ENCODE measurements around the gene NT5DC3.

The NT5DC3 gene

DNA sequence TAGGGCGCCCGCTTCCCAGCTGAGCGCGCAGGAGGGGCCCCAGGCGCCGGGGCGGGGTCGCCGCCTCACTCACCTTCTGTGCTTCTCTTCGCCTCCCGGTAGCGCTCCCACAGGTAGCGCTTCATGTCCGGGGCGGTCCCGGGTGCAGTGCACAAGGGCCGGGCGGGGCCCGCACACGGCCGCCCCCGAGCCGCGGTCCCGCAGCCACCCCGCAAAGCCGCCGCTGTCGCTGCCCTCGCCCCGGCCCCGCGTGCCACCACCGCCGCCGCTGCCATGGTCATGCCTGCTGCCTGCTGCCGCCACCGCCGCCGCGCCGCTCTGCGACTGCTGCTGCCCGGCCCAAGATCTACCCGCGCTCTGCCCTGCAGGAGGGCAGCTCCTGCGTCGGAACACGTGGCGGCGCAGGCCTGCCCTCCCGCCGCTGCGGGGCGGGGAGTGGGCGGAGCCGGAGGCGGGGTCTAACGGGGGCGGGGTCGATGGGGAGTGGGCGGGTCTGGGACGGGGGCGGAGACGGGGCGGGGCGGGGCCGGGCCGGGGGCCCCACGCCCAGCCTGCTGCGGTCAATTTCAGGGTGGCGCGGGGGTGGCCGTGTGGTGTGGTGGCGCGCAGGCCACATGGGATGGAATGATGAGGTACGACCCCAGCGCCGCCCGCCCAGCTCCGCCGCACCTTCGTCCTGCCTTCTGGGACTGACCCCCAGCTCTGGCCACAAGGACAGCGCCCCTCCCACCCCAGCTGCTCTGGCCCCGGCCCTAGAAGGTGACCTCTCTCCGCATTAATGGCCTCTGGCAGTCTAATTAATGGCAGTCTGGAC lies at the start of gene NT5DC3:
NT5DC3 (minus strand) TSS at position 359 of the 814 bp plus-strand sequence; CDS start at position 281, 78 bp downstream.
- DNase-seq: peak; percentile 83

DNA sequence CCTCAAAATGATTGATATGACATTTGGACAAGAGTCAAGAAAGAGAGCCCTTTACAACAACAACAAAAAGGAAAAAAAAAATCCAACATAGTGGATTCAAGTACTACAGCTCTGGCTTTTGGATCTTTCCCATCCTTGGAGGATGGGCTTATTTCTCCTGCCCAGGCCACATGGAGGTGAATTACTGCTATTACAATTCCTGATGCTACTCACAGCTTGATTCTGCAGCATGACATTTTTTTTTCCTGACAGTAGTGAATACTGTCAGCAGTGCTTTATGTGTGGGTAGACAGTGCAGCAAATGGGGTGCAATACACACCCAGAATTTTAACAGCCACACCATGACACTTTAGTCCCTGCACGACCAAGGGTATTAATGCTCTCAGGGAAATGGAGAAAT lies 46.7 kb upstream of the NT5DC3 start:
- no peak for DNase-seq

DNA sequence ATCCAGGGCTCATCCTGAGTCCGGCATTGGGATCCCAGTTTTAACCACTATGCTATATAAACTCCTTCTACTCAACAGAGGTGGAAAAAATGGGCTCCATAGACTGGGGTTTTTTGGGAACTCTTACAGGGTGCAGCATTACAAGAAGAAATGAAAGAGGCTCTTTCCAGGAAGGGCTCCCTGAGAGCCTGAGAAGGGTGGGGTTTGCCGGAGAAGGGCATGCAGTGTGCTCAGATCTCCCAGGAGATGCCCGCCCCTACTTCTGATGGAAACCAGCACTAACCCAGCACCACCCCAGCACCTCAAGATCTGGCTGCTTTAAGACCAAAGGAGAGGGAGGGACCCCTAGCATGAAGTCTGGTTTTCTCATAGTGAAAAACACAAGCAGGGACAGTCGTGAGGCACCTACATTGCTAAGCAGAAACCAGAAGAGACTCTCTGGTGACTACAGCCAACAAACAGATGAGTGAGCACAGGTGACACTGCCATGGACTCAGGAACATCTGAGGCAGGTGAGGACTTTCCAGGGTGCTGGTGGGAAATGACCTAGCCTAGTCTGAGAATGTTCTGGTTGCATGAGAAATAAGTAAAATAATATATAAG lies 45.3 kb upstream of the NT5DC3 start:
- no peak for DNase-seq

DNA sequence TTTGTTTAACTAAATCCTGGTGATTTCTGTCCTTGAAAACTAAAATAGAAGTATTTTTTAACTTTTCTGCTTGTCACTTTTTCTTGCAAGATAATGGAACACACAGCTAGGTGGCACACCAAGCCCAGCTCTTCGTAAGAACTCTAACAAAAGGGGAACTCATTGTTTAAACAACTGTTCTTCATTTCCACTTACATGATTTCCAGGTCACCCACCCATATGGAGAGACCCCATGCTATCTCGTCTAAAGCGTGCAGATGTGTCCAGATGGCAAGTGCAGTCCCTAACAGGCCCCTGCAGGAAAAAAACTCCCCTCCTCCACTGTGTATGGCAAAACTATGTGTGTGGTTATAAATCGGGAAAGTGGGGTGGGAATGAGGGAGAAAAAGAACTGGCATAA lies 43.3 kb upstream of the NT5DC3 start:
- DNase-seq: peak; percentile 33

DNA sequence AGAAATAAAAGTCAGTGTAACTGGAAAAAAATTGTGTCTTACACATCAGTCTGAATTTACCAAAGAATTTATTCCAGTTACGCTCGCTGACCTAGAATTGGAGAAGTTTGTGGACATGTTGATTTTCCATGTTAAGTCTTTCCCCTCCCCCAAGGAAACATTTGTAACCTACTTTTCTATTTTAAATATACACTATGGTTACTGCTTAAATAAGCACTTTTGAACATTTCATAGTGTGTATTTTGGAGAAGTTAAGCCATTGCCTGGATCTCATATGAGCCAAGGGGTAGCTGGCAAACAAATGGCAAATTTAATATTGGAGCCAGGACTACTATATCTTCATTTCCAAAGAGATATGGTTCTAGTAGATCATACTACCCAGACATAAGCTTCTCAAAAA lies 42.9 kb upstream of the NT5DC3 start:
- DNase-seq: no peak

DNA sequence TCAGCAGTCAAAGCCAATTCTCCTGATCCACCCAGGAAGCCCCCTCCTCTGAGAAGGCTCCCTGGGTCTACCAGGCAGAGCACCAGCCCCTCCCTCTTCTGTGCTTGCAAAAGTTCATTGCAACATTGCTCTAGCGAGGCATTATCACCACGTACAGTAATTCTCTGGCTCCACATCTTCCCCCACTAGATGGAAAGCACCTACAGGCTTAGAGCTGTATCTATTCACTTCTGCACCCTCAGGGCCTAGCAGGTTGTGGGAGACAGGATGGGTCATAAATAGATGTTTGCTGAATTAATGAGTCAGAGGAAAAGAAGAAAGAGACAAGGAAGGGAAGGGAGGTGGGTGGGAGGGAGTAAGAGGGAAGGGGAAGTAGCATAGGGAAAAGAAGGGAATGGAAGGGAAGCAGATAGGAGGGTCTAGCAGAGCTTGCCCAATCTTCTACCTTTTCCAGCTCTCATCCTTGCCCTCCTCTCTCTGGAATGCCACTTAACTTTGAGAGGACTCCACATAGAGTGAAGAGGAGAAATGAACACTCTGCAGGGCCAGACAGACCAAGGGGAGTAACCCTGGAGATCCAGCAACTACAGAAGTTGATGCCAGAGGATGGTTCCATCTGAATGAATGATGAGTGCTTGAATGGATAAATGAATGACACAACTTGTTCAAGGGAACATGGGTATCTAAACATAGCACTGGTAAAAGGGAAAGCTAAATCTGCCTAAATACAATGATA lies 42.0 kb upstream of the NT5DC3 start:
- no peak for DNase-seq

DNA sequence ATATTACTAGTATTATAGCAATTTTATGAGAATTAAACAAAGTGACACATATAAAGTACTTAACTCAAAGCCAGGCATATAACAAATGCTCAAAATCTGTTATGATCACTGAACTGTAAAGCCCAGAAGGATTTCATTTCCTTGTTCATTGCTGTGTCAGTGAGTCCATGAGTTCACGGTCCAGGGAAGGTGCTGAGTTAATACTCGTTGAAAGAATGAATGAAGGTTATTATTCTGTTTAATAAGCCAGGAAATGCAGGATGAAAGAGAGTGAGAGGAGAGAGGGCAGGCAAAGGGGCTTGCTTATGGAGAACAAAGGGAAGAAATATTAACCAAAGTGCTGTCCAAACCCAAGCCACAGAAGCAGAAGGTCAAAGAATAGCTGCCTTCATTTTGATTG lies 40.2 kb upstream of the NT5DC3 start:
- DNase-seq: no peak

DNA sequence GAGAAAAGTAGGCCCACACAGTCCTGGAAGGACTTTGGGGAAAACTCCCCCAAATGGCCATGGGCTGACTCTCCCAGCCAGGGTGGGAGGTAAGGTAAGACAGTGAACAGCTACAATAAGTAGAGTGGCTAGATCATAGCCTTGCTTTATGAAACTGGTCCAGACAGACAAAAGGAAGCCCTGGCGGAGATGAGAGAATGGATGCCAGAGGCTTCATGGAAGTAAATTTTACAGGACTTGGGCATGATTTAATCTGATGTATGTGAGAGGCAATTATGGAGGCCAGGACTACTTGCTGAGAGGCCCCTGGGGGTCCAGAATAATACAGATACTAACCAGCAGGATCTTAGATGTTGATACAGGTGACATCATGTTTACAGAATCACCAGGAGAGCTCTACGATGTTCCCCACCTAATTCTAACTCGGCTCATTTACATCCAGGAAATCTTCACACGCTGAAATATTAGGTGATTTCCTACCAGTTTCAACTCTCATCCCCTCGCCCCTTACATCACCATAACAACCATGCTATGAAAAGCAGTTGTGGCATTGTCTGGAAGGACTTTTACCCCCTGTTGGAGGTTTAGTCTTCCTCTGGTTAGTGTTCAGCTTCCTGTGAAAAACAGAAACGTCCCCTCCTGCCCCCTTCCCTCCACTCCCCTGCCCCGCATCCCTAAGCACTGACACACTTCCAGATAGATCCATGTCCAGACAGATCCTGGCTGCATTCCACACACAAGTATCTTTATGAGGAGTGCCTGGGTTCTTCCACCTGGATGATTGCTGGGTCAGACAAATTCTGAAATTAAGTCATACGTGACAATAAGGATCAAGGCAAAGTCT lies 39.5 kb upstream of the NT5DC3 start:
- DNase-seq: no peak

DNA sequence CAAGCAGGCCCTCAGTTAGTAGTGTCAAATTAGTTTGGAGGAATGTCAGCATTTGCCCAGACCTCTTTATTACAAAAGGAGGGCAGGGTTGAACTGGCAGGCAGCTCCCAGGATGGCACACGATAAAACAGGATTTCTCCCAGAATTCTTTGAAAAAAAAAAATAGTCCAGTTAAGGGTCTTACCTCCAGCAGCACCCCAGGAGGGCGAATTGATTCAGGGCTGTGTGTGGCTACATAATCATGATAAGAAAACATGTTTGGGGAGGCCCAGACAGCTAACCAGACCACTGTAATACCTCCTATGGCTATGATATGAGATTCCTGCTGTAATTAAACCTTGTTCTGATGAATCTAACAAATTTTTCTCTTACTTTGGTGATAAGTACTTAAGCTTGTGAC lies 38.8 kb upstream of the NT5DC3 start:
- DNase-seq: no peak

DNA sequence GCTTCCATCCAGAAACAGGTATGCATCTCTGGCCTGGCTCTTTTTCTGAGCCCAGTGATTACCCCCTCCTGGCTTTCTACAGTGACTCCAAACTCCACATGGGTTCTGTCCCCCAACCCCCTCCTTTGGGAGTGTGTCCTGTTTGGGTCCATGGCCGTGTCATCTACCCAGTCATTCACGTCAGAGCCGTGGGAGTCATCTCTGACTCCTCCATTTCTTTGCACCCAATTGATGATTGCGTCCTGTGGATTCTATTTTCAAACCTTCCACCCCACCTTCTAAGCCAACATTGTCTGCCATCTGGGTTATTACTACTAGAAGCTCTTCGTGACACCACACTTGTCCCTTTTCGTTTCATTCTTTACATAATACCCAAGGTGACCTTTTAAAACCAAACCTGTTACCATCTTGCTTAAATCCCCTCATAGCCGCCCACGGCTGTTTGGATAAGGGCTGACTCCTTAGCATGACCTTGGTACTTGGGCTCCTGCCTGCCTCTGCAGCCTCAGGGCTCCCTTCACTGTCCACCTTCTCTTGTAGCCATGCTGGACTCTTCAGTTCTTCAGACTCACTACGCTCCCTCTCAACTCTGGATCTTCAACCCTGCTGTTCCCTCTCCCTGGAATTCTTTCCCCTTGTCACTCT lies 38.1 kb upstream of the NT5DC3 start:
- DNase-seq: no peak

DNA sequence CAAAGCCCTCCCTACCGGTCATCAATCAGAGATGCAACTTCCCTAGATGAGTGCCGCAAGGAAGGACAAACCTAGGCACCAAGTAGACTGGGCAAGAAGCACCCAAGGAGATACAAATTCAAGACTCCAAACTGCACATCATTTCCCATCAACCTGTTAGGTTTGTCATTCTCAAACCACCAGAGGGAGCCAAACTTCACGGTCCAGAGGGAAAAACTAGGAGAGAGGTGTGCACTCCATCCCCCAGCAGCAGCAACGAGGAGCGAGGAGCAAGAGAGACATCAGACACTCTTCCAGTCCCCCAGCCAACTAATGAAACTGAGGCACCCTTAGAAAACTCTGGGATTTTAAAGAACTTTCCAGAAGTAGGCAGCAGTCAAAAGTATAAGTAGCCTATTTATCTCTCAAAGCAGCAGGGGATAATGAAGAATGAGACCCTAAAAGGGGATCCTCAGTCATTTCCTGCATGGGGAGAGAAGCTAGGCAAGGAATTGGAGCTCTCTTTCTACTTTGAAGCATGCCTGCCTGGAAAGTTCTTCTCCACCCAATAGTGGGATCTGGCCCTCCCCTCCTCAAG lies 37.0 kb upstream of the NT5DC3 start:
- peak; percentile 41 for DNase-seq

DNA sequence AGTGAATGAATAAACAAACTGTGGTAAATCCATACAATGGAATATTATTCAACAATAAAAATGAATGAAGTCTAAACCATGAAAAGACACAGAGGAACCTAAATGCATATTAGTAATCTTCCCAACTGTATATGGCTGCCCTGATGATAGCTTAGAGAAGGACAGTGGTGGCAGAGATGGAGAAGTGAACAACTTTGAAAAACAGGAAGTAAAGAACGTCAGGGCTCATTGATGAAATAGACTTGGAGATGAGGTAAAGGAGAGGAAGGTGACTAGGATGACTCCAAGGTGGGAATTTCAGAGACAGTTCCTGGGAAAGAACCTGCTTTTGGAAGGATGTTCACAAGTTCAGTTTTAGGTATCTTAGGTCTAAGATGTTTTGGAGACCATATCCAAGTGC lies 36.3 kb upstream of the NT5DC3 start:
- DNase-seq: no peak

DNA sequence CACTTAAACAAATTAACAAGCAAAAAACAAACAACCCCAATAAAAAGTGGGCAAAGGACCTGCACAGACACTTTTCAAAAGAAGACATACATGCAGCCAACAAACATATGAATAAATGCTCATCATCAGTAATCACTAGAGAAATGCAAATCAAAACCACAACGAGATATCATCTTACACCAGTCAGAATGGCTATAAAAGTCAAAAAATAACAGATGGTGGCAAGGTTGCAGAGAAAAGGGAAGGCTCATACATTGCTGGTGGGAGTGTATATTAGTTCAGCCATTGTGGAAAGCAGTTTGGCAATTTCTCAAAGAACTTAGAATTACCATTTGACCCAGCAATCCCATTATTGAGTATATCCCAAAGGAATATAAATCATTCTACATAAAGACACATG lies 34.6 kb upstream of the NT5DC3 start:
- no peak for DNase-seq

DNA sequence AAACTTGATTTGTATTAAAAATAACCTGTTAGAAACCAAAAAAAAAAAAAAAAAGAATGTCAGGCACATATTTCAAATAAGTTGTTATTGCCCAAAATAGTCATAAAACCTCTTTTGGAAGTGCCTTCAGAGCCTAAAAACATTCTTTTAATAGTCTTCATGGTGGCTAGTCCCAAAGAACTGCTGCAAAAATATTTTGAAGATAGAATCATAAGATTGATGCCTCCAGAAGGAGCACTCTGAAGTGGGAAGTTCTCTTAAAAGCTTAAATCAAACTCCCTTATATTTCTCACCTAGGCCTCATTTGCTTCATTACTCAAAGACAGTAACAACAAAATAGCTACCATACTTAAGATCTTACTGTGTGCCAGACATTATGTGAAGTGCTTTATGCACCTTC lies 27.2 kb upstream of the NT5DC3 start:
- no peak for DNase-seq

DNA sequence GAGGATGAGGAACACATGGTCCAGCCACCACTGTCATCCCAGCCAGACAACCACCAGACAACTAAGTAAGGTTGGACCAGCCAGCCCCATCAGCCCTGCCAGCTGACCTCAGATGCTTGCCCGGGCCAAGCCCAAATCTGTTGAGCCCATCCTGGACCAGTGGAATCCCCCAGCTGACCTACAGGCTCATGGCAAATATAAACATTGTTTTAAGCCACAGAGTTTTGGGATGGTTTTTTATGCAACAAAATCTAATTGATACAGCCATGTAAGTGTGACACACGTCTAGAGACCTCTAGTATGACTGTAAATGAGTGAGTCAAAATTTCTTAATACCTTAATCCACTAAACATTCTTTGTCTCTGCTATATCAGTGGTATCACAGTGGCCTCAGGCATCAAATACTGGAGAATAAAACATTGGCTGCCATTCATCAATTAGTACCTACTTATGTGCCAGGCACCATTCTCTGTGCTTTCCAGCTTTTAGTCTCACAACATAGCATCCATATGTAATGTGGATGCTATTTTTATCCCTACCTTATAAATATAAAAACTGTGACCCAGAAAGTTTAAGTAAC lies 24.2 kb upstream of the NT5DC3 start:
- no peak for DNase-seq

DNA sequence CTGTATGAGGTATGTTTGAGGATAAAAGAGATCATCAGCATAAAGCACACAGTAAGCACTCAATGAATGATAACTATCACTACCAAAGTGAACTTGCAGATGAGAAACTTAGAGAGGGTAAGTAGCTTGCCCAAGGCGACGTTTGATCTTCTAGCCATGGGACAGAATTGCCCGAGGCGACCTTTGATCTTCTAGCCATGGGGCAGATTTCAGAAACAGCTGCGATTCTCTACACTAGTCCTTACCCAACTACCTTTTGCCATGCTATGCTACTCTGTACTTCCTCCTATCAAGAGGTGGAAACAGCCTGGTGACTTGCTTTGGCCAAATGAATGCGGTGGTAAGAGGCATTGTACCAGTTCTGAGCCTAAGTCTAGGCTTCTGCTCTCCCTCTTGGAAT lies 23.7 kb upstream of the NT5DC3 start:
- DNase-seq: no peak

DNA sequence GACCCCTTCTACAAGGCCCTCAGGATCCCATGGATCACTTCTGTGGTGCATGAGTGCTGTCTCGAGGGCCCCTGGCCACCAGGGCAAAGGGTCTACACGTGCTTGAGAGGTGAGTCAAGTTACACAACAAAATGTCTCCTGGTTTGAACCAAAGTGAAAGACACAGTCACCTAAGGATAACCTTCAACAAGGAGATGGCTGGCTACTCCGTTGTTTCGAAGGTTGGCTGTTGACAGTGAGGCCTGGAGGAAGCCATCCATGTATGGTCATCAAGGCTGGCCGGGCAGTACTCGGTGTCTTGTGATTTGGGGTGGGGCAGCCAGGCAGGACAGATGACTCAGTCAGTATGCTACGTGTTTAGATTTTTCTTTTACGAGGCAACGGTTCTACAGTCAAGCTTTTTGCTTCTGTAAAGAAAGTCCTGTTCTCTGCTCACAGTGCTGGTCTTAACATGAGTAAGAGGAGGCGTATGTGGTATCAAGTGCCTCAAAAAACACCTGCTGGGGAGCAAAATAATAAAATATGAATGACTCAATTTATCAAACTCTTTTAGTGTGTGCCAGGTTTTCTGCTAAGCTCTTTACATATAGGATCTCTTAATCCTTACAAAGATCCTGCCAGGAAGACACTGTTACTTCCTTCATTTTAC lies 18.0 kb upstream of the NT5DC3 start:
- no peak for DNase-seq

DNA sequence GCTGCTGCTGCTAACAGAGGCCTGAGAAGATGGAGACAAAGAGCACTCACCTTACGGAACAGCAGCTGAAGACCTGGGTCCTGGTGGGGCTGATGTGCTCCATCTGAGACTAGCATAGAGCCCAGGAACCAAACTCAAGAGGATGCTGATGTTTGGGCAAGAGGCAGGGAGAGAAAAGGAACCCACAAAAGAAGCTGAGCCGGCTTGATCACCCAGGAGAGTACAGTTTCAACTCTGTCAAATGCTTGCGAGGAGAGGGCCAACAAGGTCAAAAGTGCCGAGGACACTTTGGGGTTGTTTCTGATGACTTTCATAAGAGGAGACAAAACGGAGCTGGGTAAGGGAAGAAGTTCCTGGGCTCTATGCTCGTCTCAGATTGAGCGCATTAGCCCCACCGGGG lies 17.3 kb upstream of the NT5DC3 start:
- no peak for DNase-seq

DNA sequence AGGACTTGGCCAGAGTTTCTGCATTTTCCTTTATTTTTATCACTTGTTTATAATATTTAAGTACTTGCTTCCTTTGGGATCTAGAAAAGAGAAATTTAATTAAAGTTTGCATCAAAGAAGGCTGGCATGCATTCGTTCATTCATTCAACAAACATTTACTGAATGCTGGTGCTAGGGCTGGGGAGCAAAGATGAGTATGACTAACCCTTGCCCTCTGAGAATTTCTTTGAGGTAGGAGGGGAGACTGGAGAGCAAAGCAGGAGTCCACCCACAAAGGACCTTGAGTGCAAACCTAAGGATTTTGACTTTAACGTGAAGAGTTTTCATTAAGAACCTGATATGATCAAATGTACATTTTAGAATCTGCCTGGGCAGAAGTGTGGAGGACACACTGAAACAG lies 16.1 kb upstream of the NT5DC3 start:
- no peak for DNase-seq

DNA sequence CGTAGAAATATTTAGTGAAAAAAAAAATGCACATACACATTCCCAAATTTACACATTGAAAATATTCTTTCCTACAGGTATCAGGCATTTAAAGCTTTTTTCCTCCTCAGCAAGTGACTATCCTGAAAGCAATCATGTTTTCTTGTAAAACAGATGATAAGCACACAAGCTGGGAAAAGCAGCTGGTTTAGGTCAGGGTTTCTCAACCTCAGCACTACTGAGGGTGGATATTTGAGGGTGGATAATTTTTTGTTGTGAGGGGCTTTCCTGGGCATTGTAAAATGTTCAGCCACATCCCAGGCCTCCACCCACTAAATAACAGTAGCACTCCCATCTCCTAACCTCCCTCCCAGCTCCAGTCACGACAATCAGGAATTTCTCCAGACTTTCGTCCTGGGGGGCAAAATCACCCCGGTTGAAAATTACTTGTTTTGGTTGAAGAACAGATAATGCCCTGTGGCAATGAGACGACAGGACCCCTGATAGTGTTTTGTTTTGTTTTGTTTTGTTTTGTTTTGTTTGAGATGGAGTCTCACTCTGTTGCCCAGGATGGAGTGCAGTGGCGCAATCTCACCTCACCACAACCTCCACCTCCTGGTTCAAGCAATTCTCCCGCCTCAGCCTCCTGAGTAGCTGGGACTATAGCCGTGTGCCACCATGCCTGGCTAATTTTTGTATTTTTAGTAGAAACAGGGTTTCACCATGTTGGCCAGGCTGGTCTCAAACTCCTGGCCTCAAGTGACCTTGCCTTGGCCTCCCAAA lies 15.0 kb upstream of the NT5DC3 start:
- no peak for DNase-seq
